ENCODE data around the gene CACNA1E. TPM values are rescaled to one million over a fixed set of nuclear protein-coding genes. Genes with fewer than 3 reads are reported as not detected.

The CACNA1E gene
- total and polyA plus RNA-seq, 5 donors from 2014 or later, result not detected

GRCh38 chr1:181676269-181676668, 193.0 kb downstream of the CACNA1E start:
- no peak overlapping the region for H3K4me3 ChIP-seq (ENCODE audit: low read depth, low read length)
- no peaks in the 10 kb centered on the region for H3K9me3 ChIP-seq (ENCODE audit: control insufficient read depth in 2 of 2, low read length in 2 of 2)
- Mint-ChIP-seq H3K27me3 (peaks cover 18% of the 10 kb centered on the region), H3K36me3 (no peaks in the 10 kb centered on the region), H3K4me1 (no peaks in the 10 kb centered on the region), H3K9me3 (peaks cover 0 to 7% (median 0%) of the 10 kb centered on the region in 7 donors), H3K27ac (no peak overlapping the region), H3K4me3 (no peak overlapping the region)
- no peak for ATAC-seq (ENCODE audit: low read depth in 2 of 2)
- no peaks in the 10 kb centered on the region for H3K36me3 ChIP-seq (ENCODE audit: control insufficient read depth, insufficient read depth, low read length)
- peaks cover 4% of the 10 kb centered on the region for H3K27me3 ChIP-seq (ENCODE audit: control insufficient read depth, insufficient read depth, low read length)
- peak in 1 of 3 donors; percentile 28 for DNase-seq
- H3K4me1 ChIP-seq (ENCODE audit: control insufficient read depth, insufficient read depth, low read length, poor library complexity, severe bottlenecking), result no peaks in the 10 kb centered on the region
- no peak overlapping the region for H3K27ac ChIP-seq (ENCODE audit: insufficient read depth, low read length, poor library complexity, severe bottlenecking)

- Histone ChIP-seq H3K36me3 (ENCODE audit: control insufficient read depth, insufficient read depth, low read length) (no peaks in the 10 kb centered on the region), H3K27me3 (ENCODE audit: control insufficient read depth, insufficient read depth, low read length) (no peaks in the 10 kb centered on the region), H3K27ac (ENCODE audit: insufficient read depth, low read length, poor library complexity, severe bottlenecking) (no peak overlapping the region), H3K4me1 (ENCODE audit: control insufficient read depth, insufficient read depth, low read length, poor library complexity, severe bottlenecking) (no peaks in the 10 kb centered on the region), H3K9me3 (ENCODE audit: control insufficient read depth in 2 of 2, low read length in 2 of 2) (no peaks in the 10 kb centered on the region), H3K4me3 (ENCODE audit: low read depth, low read length) (no peak overlapping the region)
- Mint-ChIP-seq H3K27ac (no peak overlapping the region), H3K9me3 (no peaks in the 10 kb centered on the region), H3K4me3 (no peak overlapping the region), H3K27me3 (peaks cover 18% of the 10 kb centered on the region), H3K4me1 (no peaks in the 10 kb centered on the region), H3K36me3 (no peaks in the 10 kb centered on the region)
- DNase-seq, result no peak
- ATAC-seq (ENCODE audit: low read depth in 2 of 2), result no peak
Measured at GRCh38 chr1:181680332-181680731, 197.0 kb downstream of the CACNA1E start.

- H3K4me1 Mint-ChIP-seq, result no peaks in the 10 kb centered on the region
- H3K4me3 ChIP-seq (ENCODE audit: low read depth, low read length), result no peak overlapping the region
- no peak for DNase-seq
- no peaks in the 10 kb centered on the region for H3K9me3 ChIP-seq (ENCODE audit: control insufficient read depth in 2 of 2, low read length in 2 of 2)
- no peaks in the 10 kb centered on the region for H3K36me3 Mint-ChIP-seq
- no peak overlapping the region for H3K4me3 Mint-ChIP-seq
- H3K27ac Mint-ChIP-seq, result no peak overlapping the region
- no peaks in the 10 kb centered on the region for H3K27me3 ChIP-seq (ENCODE audit: control insufficient read depth, insufficient read depth, low read length)
- peaks cover 18% of the 10 kb centered on the region for H3K27me3 Mint-ChIP-seq
- no peaks in the 10 kb centered on the region for H3K36me3 ChIP-seq (ENCODE audit: control insufficient read depth, insufficient read depth, low read length)
- no peaks in the 10 kb centered on the region for H3K9me3 Mint-ChIP-seq
- H3K4me1 ChIP-seq (ENCODE audit: control insufficient read depth, insufficient read depth, low read length, poor library complexity, severe bottlenecking), result no peaks in the 10 kb centered on the region
- no peak for ATAC-seq (ENCODE audit: low read depth in 2 of 2)
- H3K27ac ChIP-seq (ENCODE audit: insufficient read depth, low read length, poor library complexity, severe bottlenecking), result no peak overlapping the region
Measured at GRCh38 chr1:181680871-181681270, 197.6 kb downstream of the CACNA1E start.

GRCh38 chr1:181685211-181685610, 201.9 kb downstream of the CACNA1E start:
- Histone ChIP-seq H3K4me3 (ENCODE audit: low read depth, low read length) (no peak overlapping the region), H3K4me1 (ENCODE audit: control insufficient read depth, insufficient read depth, low read length, poor library complexity, severe bottlenecking) (no peaks in the 10 kb centered on the region), H3K36me3 (ENCODE audit: control insufficient read depth, insufficient read depth, low read length) (no peaks in the 10 kb centered on the region), H3K27me3 (ENCODE audit: control insufficient read depth, insufficient read depth, low read length) (peaks cover 4% of the 10 kb centered on the region), H3K27ac (ENCODE audit: insufficient read depth, low read length, poor library complexity, severe bottlenecking) (no peak overlapping the region), H3K9me3 (ENCODE audit: control insufficient read depth in 2 of 2, low read length in 2 of 2) (no peaks in the 10 kb centered on the region)
- Mint-ChIP-seq H3K27ac (no peak overlapping the region), H3K4me1 (no peaks in the 10 kb centered on the region), H3K27me3 (peaks cover 4% of the 10 kb centered on the region), H3K36me3 (no peaks in the 10 kb centered on the region), H3K9me3 (peaks cover 0 to 6% (median 1%) of the 10 kb centered on the region in 7 donors), H3K4me3 (no peak overlapping the region)
- ATAC-seq (ENCODE audit: low read depth in 2 of 2) (no peak), DNase-seq (no peak)

- Mint-ChIP-seq H3K4me3 (no peak overlapping the region), H3K27me3 (peaks cover 6% of the 10 kb centered on the region), H3K36me3 (no peaks in the 10 kb centered on the region), H3K4me1 (no peaks in the 10 kb centered on the region), H3K27ac (no peak overlapping the region), H3K9me3 (peaks cover 0 to 5% (median 0%) of the 10 kb centered on the region in 7 donors)
- Histone ChIP-seq H3K9me3 (ENCODE audit: control insufficient read depth in 2 of 2, low read length in 2 of 2) (no peaks in the 10 kb centered on the region), H3K36me3 (ENCODE audit: control insufficient read depth, insufficient read depth, low read length) (no peaks in the 10 kb centered on the region), H3K4me3 (ENCODE audit: low read depth, low read length) (no peak overlapping the region), H3K27ac (ENCODE audit: insufficient read depth, low read length, poor library complexity, severe bottlenecking) (no peak overlapping the region), H3K27me3 (ENCODE audit: control insufficient read depth, insufficient read depth, low read length) (no peaks in the 10 kb centered on the region), H3K4me1 (ENCODE audit: control insufficient read depth, insufficient read depth, low read length, poor library complexity, severe bottlenecking) (no peaks in the 10 kb centered on the region)
- no peak for ATAC-seq (ENCODE audit: low read depth in 2 of 2)
- DNase-seq, result no peak
Measured at GRCh38 chr1:181701891-181702290, 218.6 kb downstream of the CACNA1E start.

- ATAC-seq (ENCODE audit: low read depth in 2 of 2), result no peak
- peaks cover 4% of the 10 kb centered on the region for H3K27me3 Mint-ChIP-seq
- no peak overlapping the region for H3K27ac Mint-ChIP-seq
Measured at GRCh38 chr1:181704546-181704945, 221.2 kb downstream of the CACNA1E start.

GRCh38 chr1:181711820-181712219, 228.5 kb downstream of the CACNA1E start:
- no peak for DNase-seq
- no peaks in the 10 kb centered on the region for H3K9me3 ChIP-seq (ENCODE audit: control insufficient read depth in 2 of 2, low read length in 2 of 2)
- H3K4me3 ChIP-seq (ENCODE audit: low read depth, low read length), result no peak overlapping the region
- Mint-ChIP-seq H3K9me3 (peaks cover 0 to 4% (median 0%) of the 10 kb centered on the region in 7 donors), H3K4me1 (no peaks in the 10 kb centered on the region), H3K27me3 (no peaks in the 10 kb centered on the region), H3K27ac (no peak overlapping the region), H3K4me3 (no peak overlapping the region), H3K36me3 (no peaks in the 10 kb centered on the region)
- no peaks in the 10 kb centered on the region for H3K4me1 ChIP-seq (ENCODE audit: control insufficient read depth, insufficient read depth, low read length, poor library complexity, severe bottlenecking)
- H3K27me3 ChIP-seq (ENCODE audit: control insufficient read depth, insufficient read depth, low read length), result no peaks in the 10 kb centered on the region
- no peaks in the 10 kb centered on the region for H3K36me3 ChIP-seq (ENCODE audit: control insufficient read depth, insufficient read depth, low read length)
- ATAC-seq (ENCODE audit: low read depth in 2 of 2), result no peak
- H3K27ac ChIP-seq (ENCODE audit: insufficient read depth, low read length, poor library complexity, severe bottlenecking), result no peak overlapping the region

More at GRCh38 chr1:181704546-181704945, 221.2 kb downstream of the CACNA1E start:
- no peak overlapping the region for H3K4me3 Mint-ChIP-seq
- no peaks in the 10 kb centered on the region for H3K36me3 ChIP-seq (ENCODE audit: control insufficient read depth, insufficient read depth, low read length)
- no peaks in the 10 kb centered on the region for H3K9me3 ChIP-seq (ENCODE audit: control insufficient read depth in 2 of 2, low read length in 2 of 2)
- peaks cover 0 to 4% (median 0%) of the 10 kb centered on the region in 7 donors for H3K9me3 Mint-ChIP-seq
- H3K27ac ChIP-seq (ENCODE audit: insufficient read depth, low read length, poor library complexity, severe bottlenecking), result no peak overlapping the region
- no peaks in the 10 kb centered on the region for H3K4me1 Mint-ChIP-seq
- H3K27me3 ChIP-seq (ENCODE audit: control insufficient read depth, insufficient read depth, low read length), result no peaks in the 10 kb centered on the region
- H3K4me3 ChIP-seq (ENCODE audit: low read depth, low read length), result no peak overlapping the region
- no peaks in the 10 kb centered on the region for H3K4me1 ChIP-seq (ENCODE audit: control insufficient read depth, insufficient read depth, low read length, poor library complexity, severe bottlenecking)
- H3K36me3 Mint-ChIP-seq, result no peaks in the 10 kb centered on the region
- no peak for DNase-seq

- Mint-ChIP-seq H3K27ac (no peak overlapping the region), H3K4me1 (no peaks in the 10 kb centered on the region), H3K36me3 (no peaks in the 10 kb centered on the region), H3K4me3 (no peak overlapping the region), H3K9me3 (peaks cover 0 to 4% (median 0%) of the 10 kb centered on the region in 7 donors), H3K27me3 (no peaks in the 10 kb centered on the region)
- no peak for DNase-seq
- H3K4me1 ChIP-seq (ENCODE audit: control insufficient read depth, insufficient read depth, low read length, poor library complexity, severe bottlenecking), result no peaks in the 10 kb centered on the region
- ATAC-seq (ENCODE audit: low read depth in 2 of 2), result no peak
- no peaks in the 10 kb centered on the region for H3K9me3 ChIP-seq (ENCODE audit: control insufficient read depth in 2 of 2, low read length in 2 of 2)
- H3K36me3 ChIP-seq (ENCODE audit: control insufficient read depth, insufficient read depth, low read length), result no peaks in the 10 kb centered on the region
- no peak overlapping the region for H3K4me3 ChIP-seq (ENCODE audit: low read depth, low read length)
- no peak overlapping the region for H3K27ac ChIP-seq (ENCODE audit: insufficient read depth, low read length, poor library complexity, severe bottlenecking)
- no peaks in the 10 kb centered on the region for H3K27me3 ChIP-seq (ENCODE audit: control insufficient read depth, insufficient read depth, low read length)
Measured at GRCh38 chr1:181712711-181713110, 229.4 kb downstream of the CACNA1E start.
